Stomach (tissue), 9 donors: ENCODE results near the gene DOC2B. TPM values are rescaled to one million over a fixed set of nuclear protein-coding genes. Genes with fewer than 3 reads are reported as not detected.
"Not testable (repeated sequence)": the region's sequence is repeated elsewhere in the genome, so short reads cannot be mapped to it uniquely, and the experiment has no call there.

Source experiments
- DNase-seq, 2 donors: peaks; one replicate each; pipeline versions ENCODE4 v3.0.0 to v3.0.0-alpha.2; 2013 to 2019
- H3K27ac ChIP-seq, 5 donors: fragments of 200-600 bp in 4 of 5; sonication (generic) in 4 of 5; one replicate each; pipeline ENCODE4 v1.5.1; 2013 to 2019; ENCODE audit warnings: mild to moderate bottlenecking in 1 of 5, moderate library complexity in 1 of 5
- H3K27me3 ChIP-seq, 3 donors: fragments of 200-600 bp; sonication (generic); one replicate each; pipeline ENCODE4 v1.5.1; 2017 to 2019; ENCODE audit warnings: mixed run types in 1 of 3
- H3K36me3 ChIP-seq, 4 donors: fragments of 200-600 bp; sonication (generic); 1 replicate in 3 of 4; 2 replicates in 1 of 4; pipeline ENCODE4 v1.5.1; 2016 to 2019
- H3K4me1 ChIP-seq, 4 donors: fragments of 200-600 bp; sonication (generic); one replicate each; pipeline ENCODE4 v1.5.1; 2016 to 2019
- H3K4me3 ChIP-seq, 4 donors: fragments of 200-600 bp; sonication (generic) in 3 of 4; one replicate each; pipeline ENCODE4 v1.5.1; 2016 to 2019; ENCODE audit warnings: mild to moderate bottlenecking in 1 of 4
- H3K9me3 ChIP-seq, 4 donors: fragments of 200-600 bp; sonication (generic); one replicate each; pipeline ENCODE4 v1.5.1; 2016 to 2019
- EP300 ChIP-seq: sonication (generic); formaldehyde crosslinking; IDR thresholded peaks from one replicate; pipeline ENCODE4 v1.6.1; 2017; ENCODE audit warnings: antibody characterized with exemption
- POLR2A ChIP-seq, 4 donors: fragments of 450-650 bp; IDR thresholded peaks; one replicate each; pipeline ENCODE4 v1.6.1; 2016; ENCODE audit warnings: antibody characterized with exemption in 4 of 4, control low read depth in 2 of 4, mild to moderate bottlenecking in 1 of 4, moderate library complexity in 1 of 4
- POLR2AphosphoS5 ChIP-seq, 3 donors: sonication (generic); formaldehyde crosslinking; IDR thresholded peaks; one replicate each; pipeline ENCODE4 v1.6.1; 2016; ENCODE audit warnings: antibody characterized with exemption in 3 of 3
- WGBS, 5 donors: extraction: QIAGEN DNeasy Blood & Tissue Kit in 3 of 5; methylation state at CpG; one replicate each; pipeline versions ENCODE4 v1.1.5 to v1.1.7; 2013 to 2018; 5-methylcytosine and 5-hydroxymethylcytosine counted together
- intact Hi-C: fragments of 100-400 bp; cut with DNase I; formaldehyde crosslinking; loops from one replicate; pipeline ENCODE4 v1.15.1; 2023; ENCODE audit warnings: low total_unique reads
- polyA plus RNA-seq, 3 donors: library from polyadenylated mRNA; stranded (reverse); fragments of 200-250 nt; gene quantifications; one replicate each; pipeline ENCODE4 v1.2.3, GENCODE V29; 2013
- total RNA-seq, 5 donors: library from RNA; depleted of rRNA; stranded (reverse); fragments of >200 nt; gene quantifications; one replicate each; pipeline versions ENCODE4 v1.1.0 to v1.2.3, GENCODE V29; 2014 to 2016
- TF ChIP-seq, protein P1 (sequence below), 7 experiments: fragments of 450-650 bp in 4 of 7; fragments of 200-600 bp in 3 of 7; sonication (generic) in 3 of 7; IDR thresholded peaks; one replicate each; pipeline ENCODE4 v1.5.1; 2016 to 2019; ENCODE audit warnings: antibody characterized with exemption in 7 of 7, control low read depth in 2 of 7, mild to moderate bottlenecking in 1 of 7
- donor health status: healthy with polysubstance abuse.
- donor health status: Bipolar disorder and iron deficiency.
- donor health status: healthy.

Gene DOC2B
- total and polyA plus RNA-seq, 8 donors: 0.45 to 11.7 (median 4.1) TPM

DNA sequence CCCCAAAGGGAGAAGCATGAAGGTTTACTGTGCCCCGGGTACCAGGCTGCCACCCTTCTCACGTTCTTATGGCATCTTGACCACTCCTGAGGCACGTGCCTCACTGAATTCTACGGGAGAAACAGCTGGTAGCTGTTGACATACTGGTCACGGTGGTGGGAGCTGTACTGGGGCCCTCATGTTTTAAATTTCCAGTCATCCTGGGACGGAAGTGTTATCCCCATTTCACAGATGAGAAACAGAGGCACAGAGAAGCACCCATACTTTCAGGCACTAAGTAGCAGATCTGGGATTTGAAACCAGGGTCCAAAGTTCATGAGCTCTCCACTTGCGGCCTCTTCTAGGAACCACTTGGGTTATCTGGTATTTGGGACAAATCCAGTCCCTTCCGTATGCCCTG is 26.3 kb upstream of the DOC2B start:
- intact Hi-C loops: no loop called here
- Histone ChIP-seq H3K27me3 (peaks cover 0 to 32% (median 0%) of the 10 kb centered on the region in 3 donors), H3K4me3 (no peak overlapping the region), H3K36me3 (peaks cover 0 to 24% (median 11%) of the 10 kb centered on the region in 4 donors), H3K9me3 (no peaks in the 10 kb centered on the region), H3K27ac (no peak overlapping the region), H3K4me1 (no peaks in the 10 kb centered on the region)
- WGBS, 5 donors: 82 to 93% (median 90%) methylated on average over 8 of the region's 8 CpGs
- DNase-seq: no peak
- no peak for TF ChIP-seq POLR2A (IDR thresholded peaks at IDR 0.05)
- TF ChIP-seq, protein P1, sequence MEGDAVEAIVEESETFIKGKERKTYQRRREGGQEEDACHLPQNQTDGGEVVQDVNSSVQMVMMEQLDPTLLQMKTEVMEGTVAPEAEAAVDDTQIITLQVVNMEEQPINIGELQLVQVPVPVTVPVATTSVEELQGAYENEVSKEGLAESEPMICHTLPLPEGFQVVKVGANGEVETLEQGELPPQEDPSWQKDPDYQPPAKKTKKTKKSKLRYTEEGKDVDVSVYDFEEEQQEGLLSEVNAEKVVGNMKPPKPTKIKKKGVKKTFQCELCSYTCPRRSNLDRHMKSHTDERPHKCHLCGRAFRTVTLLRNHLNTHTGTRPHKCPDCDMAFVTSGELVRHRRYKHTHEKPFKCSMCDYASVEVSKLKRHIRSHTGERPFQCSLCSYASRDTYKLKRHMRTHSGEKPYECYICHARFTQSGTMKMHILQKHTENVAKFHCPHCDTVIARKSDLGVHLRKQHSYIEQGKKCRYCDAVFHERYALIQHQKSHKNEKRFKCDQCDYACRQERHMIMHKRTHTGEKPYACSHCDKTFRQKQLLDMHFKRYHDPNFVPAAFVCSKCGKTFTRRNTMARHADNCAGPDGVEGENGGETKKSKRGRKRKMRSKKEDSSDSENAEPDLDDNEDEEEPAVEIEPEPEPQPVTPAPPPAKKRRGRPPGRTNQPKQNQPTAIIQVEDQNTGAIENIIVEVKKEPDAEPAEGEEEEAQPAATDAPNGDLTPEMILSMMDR (IDR thresholded peaks at IDR 0.05): no peak
- TF ChIP-seq EP300: no peak
- no peak for TF ChIP-seq POLR2AphosphoS5 (IDR thresholded peaks at IDR 0.05)

DNA sequence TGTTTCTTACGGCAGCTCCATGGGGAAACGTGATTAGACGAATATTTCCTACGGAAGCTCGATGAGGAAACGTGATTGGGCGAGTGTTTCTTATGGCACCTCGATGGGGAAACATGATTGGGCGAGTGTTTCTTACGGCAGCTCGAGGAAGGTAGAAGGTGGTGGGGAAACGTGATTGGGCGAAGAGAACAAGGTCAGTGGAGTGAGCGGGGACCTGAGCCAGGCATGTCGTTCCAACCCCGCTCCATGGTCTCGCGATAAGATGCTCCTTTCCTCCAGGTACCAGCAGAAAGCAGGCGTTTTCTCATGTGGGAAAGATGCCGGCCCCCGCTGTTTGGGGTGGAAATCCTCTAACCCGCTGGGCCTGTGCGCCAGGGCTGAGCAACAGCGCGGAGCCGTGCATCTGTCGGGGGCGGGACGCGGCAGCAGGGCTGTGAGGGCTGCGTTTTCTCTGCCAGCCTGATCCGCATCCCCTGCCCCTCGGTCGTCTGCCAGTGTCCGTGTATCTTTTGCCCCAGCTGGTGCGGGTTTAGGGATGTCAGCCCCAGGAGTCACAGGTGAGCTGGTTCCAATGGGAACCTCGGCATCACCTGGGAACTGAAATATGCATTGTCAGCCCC is 25.6 kb upstream of the DOC2B start:
- TF ChIP-seq POLR2AphosphoS5 (IDR thresholded peaks at IDR 0.05) (no peak), POLR2A (IDR thresholded peaks at IDR 0.05) (no peak), EP300 (no peak)
- TF ChIP-seq, protein P1 (IDR thresholded peaks at IDR 0.05): no peak
- no peak overlapping the region for H3K4me3 ChIP-seq
- H3K27ac ChIP-seq: no peak overlapping the region
- DNase-seq: no peak
- WGBS, 5 donors: 70 to 97% (median 95%) methylated on average over 26 to 37 of the region's 37 CpGs
- no peaks in the 10 kb centered on the region for H3K9me3 ChIP-seq
- intact Hi-C loops: no loop called here
- H3K27me3 ChIP-seq: peaks cover 0 to 32% (median 0%) of the 10 kb centered on the region in 3 donors
- peaks cover 0 to 17% (median 9%) of the 10 kb centered on the region in 4 donors for H3K36me3 ChIP-seq
- no peaks in the 10 kb centered on the region for H3K4me1 ChIP-seq

DNA sequence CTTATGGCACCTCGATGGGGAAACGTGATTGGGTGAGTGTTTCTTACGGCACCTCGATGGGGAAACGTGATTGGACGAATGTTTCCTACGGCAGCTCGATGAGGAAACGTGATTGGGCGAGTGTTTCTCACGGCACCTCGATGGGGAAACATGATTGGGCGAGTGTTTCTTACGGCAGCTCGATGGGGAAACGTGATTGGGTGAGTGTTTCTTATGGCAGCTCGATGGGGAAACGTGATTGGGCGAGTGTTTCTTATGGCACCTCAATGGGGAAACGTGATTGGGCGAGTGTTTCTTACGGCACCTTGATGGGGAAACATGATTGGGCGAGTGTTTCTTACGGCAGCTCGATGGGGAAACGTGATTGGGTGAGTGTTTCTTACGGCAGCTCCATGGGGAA is 25.0 kb upstream of the DOC2B start:
- H3K4me1 ChIP-seq, DNase-seq, H3K4me3 ChIP-seq, H3K9me3 ChIP-seq, H3K27ac ChIP-seq, intact Hi-C loops: not testable (repeated sequence)
- WGBS, 5 donors: 95 to 97% (median 96%) methylated on average over 27 of the region's 27 CpGs
- Histone ChIP-seq H3K36me3 (peaks cover 0 to 11% (median 4%) of the 10 kb centered on the region in 4 donors), H3K27me3 (peaks cover 0 to 32% (median 0%) of the 10 kb centered on the region in 3 donors)

DNA sequence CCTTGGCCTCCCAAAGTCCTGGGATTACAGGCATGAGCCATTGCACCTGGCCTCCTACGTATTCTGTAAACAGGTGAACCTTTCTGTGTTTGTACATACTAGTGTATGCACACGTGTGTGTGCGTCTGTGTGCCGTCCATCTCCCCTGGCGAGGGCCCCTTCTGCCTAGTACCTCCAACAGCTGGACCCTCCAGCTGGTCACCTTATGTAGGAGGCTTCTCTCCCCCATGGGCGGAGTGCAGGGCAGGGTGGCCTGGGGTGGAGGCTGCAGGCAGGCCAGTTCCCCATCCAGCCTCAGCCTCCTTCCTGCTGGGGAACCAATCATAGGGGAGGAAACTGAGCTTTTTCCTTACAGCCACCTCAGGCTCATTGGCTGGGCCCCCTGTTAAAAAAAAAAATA is 24.4 kb upstream of the DOC2B start:
- intact Hi-C loops: no loop called here
- Histone ChIP-seq H3K4me3 (no peak overlapping the region), H3K27ac (no peak overlapping the region), H3K27me3 (peaks cover 0 to 37% (median 0%) of the 10 kb centered on the region in 3 donors), H3K4me1 (peaks cover 0 to under 1% (median 0%) of the 10 kb centered on the region in 4 donors), H3K36me3 (peaks cover 0 to 5% (median 0%) of the 10 kb centered on the region in 4 donors), H3K9me3 (no peaks in the 10 kb centered on the region)
- no peak for DNase-seq
- TF ChIP-seq POLR2A (IDR thresholded peaks at IDR 0.05) (no peak), POLR2AphosphoS5 (IDR thresholded peaks at IDR 0.05) (no peak), EP300 (no peak)
- TF ChIP-seq, protein P1 (IDR thresholded peaks at IDR 0.05): no peak
- WGBS, 5 donors: 72 to 82% (median 78%) methylated on average over 6 of the region's 6 CpGs

DNA sequence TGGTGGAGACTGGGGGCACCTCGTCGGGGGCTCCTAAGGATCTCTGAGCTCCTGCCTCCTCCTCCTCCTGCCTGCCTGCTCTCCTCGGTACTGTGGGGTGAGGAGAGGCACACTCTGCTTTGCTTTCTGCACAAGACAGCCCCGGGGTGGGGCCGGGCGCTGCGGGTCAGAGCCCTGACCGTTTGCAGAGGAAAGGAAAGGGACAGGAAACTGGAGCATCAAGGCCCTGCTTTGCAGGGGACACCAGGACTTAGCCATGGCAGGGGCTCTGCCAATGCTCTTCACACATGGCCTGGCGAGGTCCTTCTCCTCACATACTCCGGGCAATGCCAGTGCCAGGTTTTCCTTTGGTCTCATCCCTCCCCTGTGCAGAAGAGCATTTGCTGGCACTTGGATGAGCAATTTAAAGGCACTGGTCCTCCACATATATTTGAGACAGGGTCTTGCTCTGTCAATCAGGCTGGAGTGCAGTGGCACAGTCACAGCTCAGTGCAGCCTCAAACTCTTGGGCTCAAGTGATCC is 23.8 kb upstream of the DOC2B start:
- TF ChIP-seq POLR2A (IDR thresholded peaks at IDR 0.05) (no peak), POLR2AphosphoS5 (IDR thresholded peaks at IDR 0.05) (no peak), EP300 (no peak)
- TF ChIP-seq, protein P1 (IDR thresholded peaks at IDR 0.05): no peak
- peaks cover 0 to under 1% (median 0%) of the 10 kb centered on the region in 4 donors for H3K36me3 ChIP-seq
- 30 to 44% (median 37%) methylated on average over 10 of the region's 10 CpGs for WGBS, 5 donors
- peaks cover 0 to 6% (median 3%) of the 10 kb centered on the region in 4 donors for H3K4me1 ChIP-seq
- H3K27ac ChIP-seq: no peak overlapping the region
- DNase-seq: no peak
- intact Hi-C loops: no loop called here
- H3K9me3 ChIP-seq: no peaks in the 10 kb centered on the region
- H3K4me3 ChIP-seq: no peak overlapping the region
- peaks cover 0 to 43% (median 0%) of the 10 kb centered on the region in 3 donors for H3K27me3 ChIP-seq
